Endothelial cell of umbilical vein (primary cell): ENCODE results near the gene MICALL1. TPM values are rescaled to one million over a fixed set of nuclear protein-coding genes. Genes with fewer than 3 reads are reported as not detected.

Source experiments
- BruUV-seq: library from RNA; stranded (reverse); fragments of 400-500 nt; replicated peaks from 2 replicates; lab custom pipeline; 2021; lab: Mats Ljungman, UMichigan
- CTCF ChIA-PET: fragments of 300-600, 350-600 bp; sonication (Branson Sonifier 250); formaldehyde crosslinking; loops from one replicate; lab custom pipeline; 2021; ENCODE audit warnings: antibody characterized with exemption, inconsistent platforms; lab: Charles Lee
- POLR2A ChIA-PET: fragments of 300-600, 350-600 bp; sonication (Branson Sonifier 250); formaldehyde crosslinking; loops from one replicate; lab custom pipeline; 2021; ENCODE audit warnings: antibody characterized with exemption, inconsistent platforms; lab: Charles Lee
- DNase-seq: peaks from one replicate; pipeline ENCODE4 v3.0.0-alpha.2; 2011; ENCODE audit warnings: low read depth, low spot score
- FAIRE-seq: peaks from 2 replicates; lab custom pipeline; 2011; peaks lifted over from hg19 to GRCh38; lab: Jason Lieb, UNC
- H2AFZ ChIP-seq: 2 replicates; pipeline ENCODE4 v1.6.0; 2012; ENCODE audit warnings: low read depth, low read length, control low read depth, inconsistent platforms
- H3K27ac ChIP-seq: 2 replicates; pipeline ENCODE4 v1.5.1; 2011; ENCODE audit warnings: low read depth, mild to moderate bottlenecking, control low read depth, low read length, moderate library complexity; ENCODE audit not compliant: insufficient read depth
- H3K27me3 ChIP-seq, 2 experiments: 2 replicates each; pipeline versions ENCODE4 v1.6.0 to v1.6.1; 2011; ENCODE audit warnings: low read length in 2 of 2, mixed read lengths in 1 of 2; ENCODE audit not compliant: control insufficient read depth in 2 of 2, insufficient read depth in 2 of 2
- H3K36me3 ChIP-seq, 2 experiments: 2 replicates in 1 of 2; 3 replicates in 1 of 2; pipeline ENCODE4 v1.5.1; 2011; ENCODE audit warnings: low read length in 2 of 2, mild to moderate bottlenecking in 1 of 2, moderate library complexity in 1 of 2; ENCODE audit not compliant: control insufficient read depth in 2 of 2, insufficient read depth in 2 of 2; ENCODE audit errors: extremely low read depth in 1 of 2
- H3K4me1 ChIP-seq: 3 replicates; pipeline ENCODE4 v1.5.1; 2011; ENCODE audit warnings: mild to moderate bottlenecking, low read length; ENCODE audit not compliant: control insufficient read depth, insufficient read depth; ENCODE audit errors: extremely low read depth
- H3K4me2 ChIP-seq: 2 replicates; pipeline ENCODE4 v1.6.1; 2011; ENCODE audit warnings: low read length, control low read depth, mixed read lengths; ENCODE audit not compliant: insufficient read depth
- H3K4me3 ChIP-seq, 3 experiments: fragments of 200-600 bp in 1 of 3; sonication (generic), shearing (Covaris generic) in 1 of 3; replicated peaks in 1 of 3; 2 replicates each; pipeline ENCODE4 v1.5.1; 2011 to 2016; ENCODE audit warnings: control low read depth in 3 of 3, low read length in 3 of 3, mild to moderate bottlenecking in 2 of 3, inconsistent platforms in 1 of 3, low read depth in 1 of 3, moderate library complexity in 1 of 3; ENCODE audit not compliant: insufficient read depth in 1 of 3
- H3K79me2 ChIP-seq: 2 replicates; pipeline ENCODE4 v1.6.0; 2012; ENCODE audit warnings: low read length, inconsistent platforms; ENCODE audit not compliant: control insufficient read depth, insufficient read depth
- H3K9ac ChIP-seq: replicated peaks from 2 replicates; pipeline ENCODE3; 2011; ENCODE audit warnings: low read length, control low read depth; ENCODE audit not compliant: insufficient read depth; ENCODE audit errors: extremely low read depth
- H3K9me1 ChIP-seq: replicated peaks from 3 replicates; pipeline ENCODE4 v1.6.0; 2011; ENCODE audit warnings: mild to moderate bottlenecking, low read length; ENCODE audit not compliant: control insufficient read depth, insufficient read depth; ENCODE audit errors: extremely low read depth
- H3K9me3 ChIP-seq: replicated peaks from 2 replicates; pipeline ENCODE4 v1.5.1; 2012; ENCODE audit warnings: low read length, inconsistent platforms; ENCODE audit not compliant: control insufficient read depth, insufficient read depth
- H4K20me1 ChIP-seq: replicated peaks from 2 replicates; pipeline ENCODE3; 2011; ENCODE audit warnings: mild to moderate bottlenecking, low read length; ENCODE audit not compliant: control insufficient read depth, insufficient read depth; ENCODE audit errors: extremely low read depth
- EZH2 ChIP-seq: IDR thresholded peaks from 2 replicates; pipeline ENCODE4 v1.6.1; 2012; ENCODE audit warnings: borderline replicate concordance, low read depth, mild to moderate bottlenecking, moderate library complexity, low read length, inconsistent platforms; ENCODE audit not compliant: severe bottlenecking
- FOS ChIP-seq: IDR thresholded peaks from 2 replicates; pipeline ENCODE4 v1.6.1; 2011; ENCODE audit warnings: mild to moderate bottlenecking, low read length, moderate library complexity, borderline replicate concordance; ENCODE audit not compliant: insufficient read depth
- GATA2 ChIP-seq: IDR thresholded peaks from 2 replicates; pipeline ENCODE4 v1.7.0; 2011; ENCODE audit warnings: low read depth, mild to moderate bottlenecking, moderate library complexity, mixed read lengths, low read length; ENCODE audit not compliant: insufficient read length, insufficient read depth
- JUN ChIP-seq: IDR thresholded peaks from 2 replicates; pipeline ENCODE4 v1.6.1; 2011; ENCODE audit warnings: borderline replicate concordance, low read depth; ENCODE audit not compliant: insufficient read length, insufficient read depth
- MYC ChIP-seq: IDR thresholded peaks from one replicate; pipeline ENCODE4 v1.6.1; 2011; ENCODE audit warnings: mild to moderate bottlenecking, low read depth, low read length
- POLR2A ChIP-seq: IDR thresholded peaks from 2 replicates; pipeline ENCODE4 v1.6.1; 2012; ENCODE audit warnings: low read depth, mild to moderate bottlenecking, control low read depth, low read length
- POLR2AphosphoS5 ChIP-seq: IDR thresholded peaks from 2 replicates; pipeline ENCODE4 v1.6.1; 2012; ENCODE audit warnings: low read depth, mild to moderate bottlenecking, control low read depth, low read length, moderate library complexity; ENCODE audit not compliant: insufficient read depth
- dilution Hi-C: fragments of 300-500 bp; cut with MboI; formaldehyde crosslinking; loops from one replicate; pipeline ENCODE4 v1.15.0; 2019; ENCODE audit warnings: low sequenced_read_pairs; ENCODE audit not compliant: extremely low pct_ligation_motif_present
- intact Hi-C: fragments of 100-400 bp; cut with micrococcal nuclease; formaldehyde crosslinking; loops from one replicate; pipeline ENCODE4 v1.10.0; 2022
- polyA plus RNA-seq, 4 experiments: library from polyadenylated mRNA; depleted of rRNA in 3 of 4; stranded (reverse) in 3 of 4; unstranded in 1 of 4; fragments of >200 nt; gene quantifications; 2 replicates each; pipeline versions ENCODE4 v1.2.1 to v1.2.3, GENCODE V29; 2011 to 2012; ENCODE audit warnings: missing spikeins in 1 of 4
- total RNA-seq: library from RNA; stranded (reverse); gene quantifications from 2 replicates; pipeline ENCODE4 v1.2.3, GENCODE V29; 2021
- TF ChIP-seq, protein P1 (sequence below), 2 donors: IDR thresholded peaks; 1 replicate in 1 of 2; 2 replicates in 1 of 2; pipeline ENCODE4 v1.5.1; 2011; ENCODE audit warnings: low read length in 2 of 2, mild to moderate bottlenecking in 2 of 2, moderate library complexity in 2 of 2, control low read depth in 1 of 2, inconsistent platforms in 1 of 2, low read depth in 1 of 2; ENCODE audit not compliant: insufficient read depth in 1 of 2; ENCODE audit errors: extremely low read depth in 1 of 2
- TF ChIP-seq, protein P2 (sequence below): IDR thresholded peaks from 2 replicates; pipeline ENCODE4 v1.6.1; 2011; ENCODE audit not compliant: insufficient read depth, insufficient read length

MICALL1 gene
- total and polyA plus RNA-seq, 2 donors (not counting 3 experiments of a cell fraction or from before 2014, with no cell fraction given) = 23.9 to 66.9 TPM

GRCh38 chr22:37983860-37984791, 78.0 kb downstream of the MICALL1 start, which contains the start of gene SOX10:
Gene SOX10 (minus strand): TSS chr22:37984555. CDS start chr22:37983784, 771 bp downstream.
- no peaks in the 10 kb centered on the region for H3K79me2 ChIP-seq
- H3K9me1 ChIP-seq = no peaks in the 10 kb centered on the region
- H3K27me3 ChIP-seq = no peaks in the 10 kb centered on the region
- H3K27ac ChIP-seq = no peak within 1 kb of the TSS
- BruUV-seq = no TSS peak
- no peaks in the 10 kb centered on the region for H4K20me1 ChIP-seq
- H2AFZ ChIP-seq = no peak within 1 kb of the TSS
- no peak for FAIRE-seq
- dilution Hi-C loops (no loop called here), intact Hi-C loops (no loop called here)
- H3K4me3 ChIP-seq = no peak within 1 kb of the TSS
- no peaks in the 10 kb centered on the region for H3K36me3 ChIP-seq
- CTCF ChIA-PET = interaction anchor here (0.6 to 1.1 kb wide), 2 partner anchors 11 to 21 kb away, joined by 4 to 5 read pairs; no protein-coding TSS in a partner anchor
- no peaks in the 10 kb centered on the region for H3K9me3 ChIP-seq
- no peak within 1 kb of the TSS for H3K4me2 ChIP-seq
- no peaks in the 10 kb centered on the region for H3K4me1 ChIP-seq
- H3K9ac ChIP-seq = no peak within 1 kb of the TSS
- no peak for TF ChIP-seq JUN
- TF ChIP-seq EZH2 = no peak
- TF ChIP-seq GATA2 = no peak
- no peak for TF ChIP-seq FOS
- TF ChIP-seq MYC = no peak
- TF ChIP-seq, protein P1, sequence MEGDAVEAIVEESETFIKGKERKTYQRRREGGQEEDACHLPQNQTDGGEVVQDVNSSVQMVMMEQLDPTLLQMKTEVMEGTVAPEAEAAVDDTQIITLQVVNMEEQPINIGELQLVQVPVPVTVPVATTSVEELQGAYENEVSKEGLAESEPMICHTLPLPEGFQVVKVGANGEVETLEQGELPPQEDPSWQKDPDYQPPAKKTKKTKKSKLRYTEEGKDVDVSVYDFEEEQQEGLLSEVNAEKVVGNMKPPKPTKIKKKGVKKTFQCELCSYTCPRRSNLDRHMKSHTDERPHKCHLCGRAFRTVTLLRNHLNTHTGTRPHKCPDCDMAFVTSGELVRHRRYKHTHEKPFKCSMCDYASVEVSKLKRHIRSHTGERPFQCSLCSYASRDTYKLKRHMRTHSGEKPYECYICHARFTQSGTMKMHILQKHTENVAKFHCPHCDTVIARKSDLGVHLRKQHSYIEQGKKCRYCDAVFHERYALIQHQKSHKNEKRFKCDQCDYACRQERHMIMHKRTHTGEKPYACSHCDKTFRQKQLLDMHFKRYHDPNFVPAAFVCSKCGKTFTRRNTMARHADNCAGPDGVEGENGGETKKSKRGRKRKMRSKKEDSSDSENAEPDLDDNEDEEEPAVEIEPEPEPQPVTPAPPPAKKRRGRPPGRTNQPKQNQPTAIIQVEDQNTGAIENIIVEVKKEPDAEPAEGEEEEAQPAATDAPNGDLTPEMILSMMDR (IDR thresholded peaks at IDR 0.05; ENCODE audit: extremely low read depth in 1 of 2, insufficient read depth in 1 of 2, low read depth in 1 of 2, low read length in 2 of 2) = no peak
- TF ChIP-seq POLR2AphosphoS5 = no peak
- TF ChIP-seq POLR2A = no peak
- TF ChIP-seq, protein P2, sequence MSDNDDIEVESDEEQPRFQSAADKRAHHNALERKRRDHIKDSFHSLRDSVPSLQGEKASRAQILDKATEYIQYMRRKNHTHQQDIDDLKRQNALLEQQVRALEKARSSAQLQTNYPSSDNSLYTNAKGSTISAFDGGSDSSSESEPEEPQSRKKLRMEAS = no peak
- POLR2A ChIA-PET = no interaction called here
- DNase-seq = no peak
